ENCODE results near the gene PYY. TPM values are rescaled to one million over a fixed set of nuclear protein-coding genes. Genes with fewer than 3 reads are reported as not detected.
"Not testable (repeated sequence)": the region's sequence is repeated elsewhere in the genome, so short reads cannot be mapped to it uniquely, and the experiment has no call there.

The PYY gene
- total RNA-seq, 2 experiments from 2014 or later: not detected

GRCh38 chr17:43952351-43952723 lies 1.4 kb downstream of the PYY start:
- no peaks in the 10 kb centered on the region for H3K9me3 Mint-ChIP-seq (ENCODE audit: low read depth)
- CTCF ChIA-PET: interaction anchor here (0.9 to 1.4 kb wide), 2 partner anchors 14 to 74 kb away, joined by 3 read pairs; no protein-coding TSS in a partner anchor

GRCh38 chr17:43951750-43952149 lies 2.0 kb downstream of the PYY start:
- Mint-ChIP-seq H3K4me3 (no peak overlapping the region), H3K9me3 (ENCODE audit: low read depth) (no peaks in the 10 kb centered on the region), H3K36me3 (no peaks in the 10 kb centered on the region), H3K27me3 (peaks cover 73% of the 10 kb centered on the region), H3K27ac (no peak overlapping the region), H3K4me1 (peaks cover 7% of the 10 kb centered on the region)
- DNase-seq (no peak), ATAC-seq (no peak)
- CTCF ChIA-PET: interaction anchor here (0.9 to 2.1 kb wide), 3 partner anchors 13 to 73 kb away, joined by 3 to 5 read pairs (median 3); no protein-coding TSS in a partner anchor

More at GRCh38 chr17:43952351-43952723, 1.4 kb downstream of the PYY start:
- H3K27ac Mint-ChIP-seq: no peak overlapping the region
- peaks cover 73% of the 10 kb centered on the region for H3K27me3 Mint-ChIP-seq
- H3K4me3 Mint-ChIP-seq: no peak overlapping the region
- H3K36me3 Mint-ChIP-seq: no peaks in the 10 kb centered on the region
- peaks cover 7% of the 10 kb centered on the region for H3K4me1 Mint-ChIP-seq
- DNase-seq (no peak), ATAC-seq (no peak)

- H3K27me3 Mint-ChIP-seq: peaks cover 66% of the 10 kb centered on the region
- CTCF ChIA-PET: interaction anchor here (1.4 to 2.1 kb wide), 2 partner anchors 48 to 52 kb away, joined by 3 to 5 read pairs; no protein-coding TSS in a partner anchor
- DNase-seq (no peak), ATAC-seq (no peak)
- no peak overlapping the region for H3K4me3 Mint-ChIP-seq
- H3K4me1 Mint-ChIP-seq: peaks cover 11% of the 10 kb centered on the region
- H3K27ac Mint-ChIP-seq: no peak overlapping the region
- H3K9me3 Mint-ChIP-seq (ENCODE audit: low read depth): no peaks in the 10 kb centered on the region
- H3K36me3 Mint-ChIP-seq: no peaks in the 10 kb centered on the region
Observed at GRCh38 chr17:43950554-43950953, 3.2 kb downstream of the PYY start.

DNA sequence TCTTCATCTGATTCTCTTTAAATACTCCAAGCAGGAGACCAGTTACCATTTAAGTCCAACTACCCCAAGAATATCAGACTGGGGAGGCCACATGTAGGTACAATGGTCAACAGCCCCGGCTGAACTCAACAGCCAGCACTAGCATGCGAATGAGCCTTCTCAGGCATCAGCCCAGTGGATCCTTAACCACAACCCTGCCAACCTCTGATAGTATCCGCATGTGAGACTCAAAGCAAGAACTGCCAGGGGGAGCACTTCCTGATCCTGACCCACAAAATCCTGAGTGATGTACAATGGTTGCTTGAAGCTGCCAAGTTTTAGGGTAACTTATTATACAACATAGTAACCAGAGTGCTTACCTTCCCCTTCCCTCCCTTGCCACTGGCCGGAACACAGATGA lies 4.0 kb downstream of the PYY start:
- CTCF ChIA-PET: interaction anchor here (1.4 to 2.1 kb wide), 2 partner anchors 48 to 53 kb away, joined by 3 to 5 read pairs; no protein-coding TSS in a partner anchor
- no peak for ATAC-seq
- Mint-ChIP-seq H3K27ac (no peak overlapping the region), H3K4me1 (peaks cover 13% of the 10 kb centered on the region), H3K27me3 (peaks cover 65% of the 10 kb centered on the region), H3K9me3 (ENCODE audit: low read depth) (no peaks in the 10 kb centered on the region), H3K4me3 (no peak overlapping the region), H3K36me3 (no peaks in the 10 kb centered on the region)
- DNase-seq: no peak

DNA sequence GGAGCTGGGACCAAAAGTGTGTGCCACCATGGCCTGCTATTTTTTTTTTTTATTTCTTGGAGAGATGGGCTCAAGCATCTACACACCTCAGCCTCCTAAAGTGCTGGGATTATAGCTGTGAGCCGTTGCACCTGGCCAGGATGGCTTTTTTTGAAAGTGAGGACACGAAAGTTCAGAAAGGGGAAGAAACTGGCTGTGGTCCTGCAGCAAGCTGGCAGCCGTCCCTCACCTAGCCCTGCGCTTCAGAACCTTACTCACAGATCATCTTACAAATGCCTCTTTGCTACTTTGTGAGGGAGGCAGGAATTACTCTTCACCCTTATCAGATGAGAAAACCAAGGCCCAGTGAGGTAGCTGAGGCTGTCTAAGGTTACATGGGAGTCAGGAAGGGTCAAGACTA lies 7.0 kb downstream of the PYY start:
- CTCF ChIA-PET: interaction anchor here (0.8 to 4.6 kb wide), 7 partner anchors 9 to 404 kb away, joined by 3 to 22 read pairs (median 4); no protein-coding TSS in a partner anchor
- ATAC-seq: no peak
- no peaks in the 10 kb centered on the region for H3K9me3 Mint-ChIP-seq (ENCODE audit: low read depth)

DNA sequence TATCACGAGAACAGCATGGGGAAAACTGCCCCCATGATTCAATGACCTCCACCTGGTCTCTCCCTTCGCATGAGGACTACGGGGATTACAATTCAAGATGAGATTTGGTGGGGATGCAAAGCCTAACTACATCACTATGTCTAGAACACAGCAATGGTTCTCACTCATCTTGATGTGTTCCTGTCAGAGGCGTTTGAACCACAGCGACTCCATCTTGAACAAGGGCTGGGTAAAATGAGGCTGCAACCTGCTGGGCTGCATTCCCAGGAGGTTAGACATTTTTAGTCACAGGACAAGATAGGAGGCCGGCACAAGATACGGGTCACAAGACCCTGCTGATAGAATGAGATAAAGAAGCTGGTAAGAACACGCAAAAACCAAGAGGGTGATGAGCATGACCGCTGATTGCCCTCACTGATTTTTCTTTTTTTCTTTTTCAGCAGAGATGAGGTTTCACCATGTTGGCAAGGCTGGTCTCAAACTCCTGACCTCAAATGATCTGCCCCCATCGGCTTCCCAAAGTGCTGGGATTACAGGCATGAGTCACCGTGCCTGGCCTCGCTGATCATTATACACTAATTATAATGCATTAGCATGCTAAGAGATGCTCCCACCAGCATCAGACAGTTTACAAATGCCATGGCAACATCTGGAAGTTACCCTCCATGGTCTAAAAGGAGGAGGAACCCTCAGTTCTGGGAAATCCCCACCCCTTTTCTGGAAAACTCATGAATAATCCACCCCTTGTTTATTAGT lies 8.5 kb downstream of the PYY start:
- Mint-ChIP-seq H3K36me3 (no peaks in the 10 kb centered on the region), H3K27me3 (peaks cover 26% of the 10 kb centered on the region), H3K4me3 (no peak overlapping the region), H3K4me1 (peaks cover 14% of the 10 kb centered on the region), H3K9me3 (ENCODE audit: low read depth) (no peaks in the 10 kb centered on the region), H3K27ac (no peak overlapping the region)
- CTCF ChIA-PET: interaction anchor here (1.0 to 4.6 kb wide), 17 partner anchors 17 to 406 kb away, joined by 3 to 67 read pairs (median 10); partner anchors contain the start of gene LSM12
- ATAC-seq (no peak), DNase-seq (no peak)

More for the DNA sequence above, 7.0 kb downstream of the PYY start:
- peaks cover 38% of the 10 kb centered on the region for H3K27me3 Mint-ChIP-seq
- peaks cover 14% of the 10 kb centered on the region for H3K4me1 Mint-ChIP-seq
- H3K4me3 Mint-ChIP-seq: no peak overlapping the region
- H3K36me3 Mint-ChIP-seq: no peaks in the 10 kb centered on the region
- no peak overlapping the region for H3K27ac Mint-ChIP-seq
- no peak for DNase-seq

DNA sequence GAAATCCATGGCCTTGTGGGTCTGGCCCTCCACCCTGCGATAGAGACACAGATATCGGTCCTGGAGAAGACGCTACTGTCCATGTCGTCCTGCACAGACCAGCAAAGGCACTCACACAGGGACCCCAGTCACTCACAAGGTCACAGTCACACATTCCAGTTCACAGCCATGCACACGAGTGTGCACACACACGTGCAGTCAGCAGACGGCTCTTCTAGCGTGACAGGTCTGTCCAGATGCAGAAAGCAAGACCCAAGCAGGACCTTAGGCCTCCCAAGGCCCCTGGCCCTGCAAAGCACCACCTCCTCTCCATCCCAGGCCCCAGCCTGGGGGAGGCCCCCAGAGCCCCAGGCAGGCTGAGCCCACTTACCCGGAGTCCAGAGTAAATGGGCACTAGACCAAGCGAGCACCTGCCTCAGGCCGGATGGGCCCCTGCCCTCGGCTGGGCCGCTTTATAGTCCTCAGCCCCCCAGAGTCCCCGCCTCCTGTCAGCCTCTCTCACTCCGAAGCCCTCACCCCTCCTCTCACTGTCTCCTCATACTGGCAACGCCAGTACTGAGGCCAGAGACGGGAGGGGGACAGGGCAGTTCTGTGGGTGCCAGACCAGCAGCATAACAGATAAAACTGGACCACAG lies 11.6 kb downstream of the PYY start, which contains the start of gene PPY:
TSS of gene PPY (minus strand) at position 426 of the 635 bp plus-strand sequence. CDS start 822 bp downstream, outside the sequence.
- Mint-ChIP-seq H3K9me3 (ENCODE audit: low read depth) (no peaks in the 10 kb centered on the region), H3K4me3 (no peak within 1 kb of the TSS), H3K36me3 (no peaks in the 10 kb centered on the region), H3K27me3 (peaks cover 25% of the 10 kb centered on the region), H3K4me1 (peaks cover 16% of the 10 kb centered on the region), H3K27ac (no peak within 1 kb of the TSS)
- DNase-seq (no peak), ATAC-seq (no peak)
- CTCF ChIA-PET: interaction anchor here (0.9 to 4.6 kb wide), 10 partner anchors 15 to 176 kb away, joined by 3 to 67 read pairs (median 15); no protein-coding TSS in a partner anchor

DNA sequence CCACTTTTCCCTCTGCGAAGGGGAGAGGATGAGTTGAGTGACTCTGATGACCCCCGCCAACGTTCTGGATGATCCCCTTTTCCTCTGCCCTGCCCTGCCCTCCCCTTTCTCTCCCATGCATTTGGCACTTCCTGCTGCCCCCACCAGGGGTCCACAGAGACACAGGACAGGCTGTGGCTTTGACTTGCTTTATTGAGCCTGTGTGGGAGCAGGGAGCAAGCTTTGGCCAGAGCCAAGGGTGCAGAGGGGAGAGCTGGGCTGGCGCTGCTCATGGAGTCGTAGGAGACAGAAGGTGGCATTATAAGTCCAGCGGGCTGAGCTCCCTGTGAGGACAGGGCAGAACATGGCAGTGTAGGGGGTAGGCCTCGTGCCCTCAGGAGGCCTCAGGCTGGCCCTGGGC lies 13.1 kb downstream of the PYY start:
- Mint-ChIP-seq H3K27me3 (peaks cover 29% of the 10 kb centered on the region), H3K4me3 (no peak overlapping the region), H3K36me3 (no peaks in the 10 kb centered on the region), H3K9me3 (ENCODE audit: low read depth) (no peaks in the 10 kb centered on the region), H3K4me1 (peaks cover 12% of the 10 kb centered on the region), H3K27ac (no peak overlapping the region)
- CTCF ChIA-PET: interaction anchor here (1.3 to 1.5 kb wide), 2 partner anchors 30 to 162 kb away, joined by 3 read pairs; no protein-coding TSS in a partner anchor
- ATAC-seq (no peak), DNase-seq (no peak)

- CTCF ChIA-PET: interaction anchor here (1.2 to 1.5 kb wide), 3 partner anchors 29 to 162 kb away, joined by 3 read pairs; no protein-coding TSS in a partner anchor
- H3K4me1 Mint-ChIP-seq: peaks cover 11% of the 10 kb centered on the region
- no peaks in the 10 kb centered on the region for H3K36me3 Mint-ChIP-seq
- H3K27ac Mint-ChIP-seq: no peak overlapping the region
- ATAC-seq (no peak), DNase-seq (no peak)
- H3K27me3 Mint-ChIP-seq: peaks cover 26% of the 10 kb centered on the region
- H3K9me3 Mint-ChIP-seq (ENCODE audit: low read depth): no peaks in the 10 kb centered on the region
- H3K4me3 Mint-ChIP-seq: no peak overlapping the region
Observed at GRCh38 chr17:43939886-43940285, 13.9 kb downstream of the PYY start.

- H3K4me3 Mint-ChIP-seq; H3K9me3 Mint-ChIP-seq (ENCODE audit: low read depth); H3K4me1 Mint-ChIP-seq; H3K27ac Mint-ChIP-seq; H3K36me3 Mint-ChIP-seq; DNase-seq; ATAC-seq: not testable (repeated sequence)
- H3K27me3 Mint-ChIP-seq: peaks cover 25% of the 10 kb centered on the region
- CTCF ChIA-PET: interaction anchor here (1.2 to 1.7 kb wide), 5 partner anchors 12 to 161 kb away, joined by 3 read pairs; no protein-coding TSS in a partner anchor
Observed at GRCh38 chr17:43939452-43939851, 14.3 kb downstream of the PYY start.

- Mint-ChIP-seq H3K27ac (no peak overlapping the region), H3K9me3 (ENCODE audit: low read depth) (no peaks in the 10 kb centered on the region), H3K36me3 (no peaks in the 10 kb centered on the region), H3K27me3 (peaks cover 25% of the 10 kb centered on the region), H3K4me3 (no peak overlapping the region), H3K4me1 (peaks cover 6% of the 10 kb centered on the region)
- no peak for DNase-seq
- no peak for ATAC-seq
- CTCF ChIA-PET: interaction anchor here (0.6 to 2.7 kb wide), 8 partner anchors 8 to 103 kb away, joined by 3 to 8 read pairs (median 4); no protein-coding TSS in a partner anchor
Observed at GRCh38 chr17:43938838-43939182, 14.9 kb downstream of the PYY start.

DNA sequence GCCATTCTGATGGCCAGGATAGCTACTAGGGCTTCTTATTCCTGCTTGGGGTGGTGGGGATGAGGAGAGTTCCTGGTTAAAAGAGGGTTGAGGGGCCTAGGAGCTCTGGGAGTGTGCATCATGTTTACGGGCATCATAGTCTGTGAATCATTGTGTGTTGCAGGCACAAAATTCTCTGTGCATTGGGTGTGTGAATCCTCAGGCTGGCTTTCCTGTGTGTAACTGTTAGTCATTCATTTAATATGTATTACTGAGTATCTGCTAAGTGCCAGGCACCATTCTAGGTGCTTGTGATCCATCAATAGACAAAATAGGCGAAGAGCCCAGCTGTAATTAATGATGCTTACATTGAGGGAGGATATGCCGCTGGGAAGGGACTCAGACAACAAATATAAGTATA lies 17.3 kb downstream of the PYY start:
- Mint-ChIP-seq H3K4me3 (no peak overlapping the region), H3K27me3 (peaks cover 25% of the 10 kb centered on the region), H3K27ac (no peak overlapping the region), H3K36me3 (no peaks in the 10 kb centered on the region), H3K9me3 (ENCODE audit: low read depth) (no peaks in the 10 kb centered on the region), H3K4me1 (peaks cover 6% of the 10 kb centered on the region)
- no peak for ATAC-seq
- DNase-seq: no peak
- CTCF ChIA-PET: interaction anchor here (1.2 to 2.7 kb wide), 3 partner anchors 8 to 26 kb away, joined by 5 to 8 read pairs (median 6); no protein-coding TSS in a partner anchor

DNA sequence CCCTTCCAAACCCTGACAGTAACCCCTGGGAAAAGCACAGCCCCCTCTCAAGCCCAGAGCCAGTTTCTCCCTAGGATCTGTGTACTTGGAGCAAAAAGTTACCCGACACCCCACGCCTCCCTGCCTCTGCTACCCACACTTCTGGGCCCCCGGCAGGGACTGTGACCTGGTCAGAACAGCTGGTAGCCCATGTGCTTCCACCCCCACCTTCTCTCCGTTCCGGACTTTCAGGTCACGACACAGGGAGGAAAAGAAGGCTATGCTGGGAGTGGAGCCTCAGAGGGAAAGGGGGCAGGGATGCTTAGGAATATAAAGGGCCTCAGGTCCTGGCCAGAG lies 17.8 kb downstream of the PYY start:
- Mint-ChIP-seq H3K9me3 (ENCODE audit: low read depth) (no peaks in the 10 kb centered on the region), H3K27ac (no peak overlapping the region), H3K36me3 (no peaks in the 10 kb centered on the region), H3K27me3 (peaks cover 25% of the 10 kb centered on the region), H3K4me3 (no peak overlapping the region), H3K4me1 (peaks cover 6% of the 10 kb centered on the region)
- CTCF ChIA-PET: interaction anchor here (1.5 to 2.3 kb wide), 2 partner anchors 8 to 26 kb away, joined by 6 read pairs; no protein-coding TSS in a partner anchor
- DNase-seq: no peak
- no peak for ATAC-seq

Measured in activated CD8-positive, alpha-beta memory T cell treated with anti-CD3 and anti-CD28 coated beads, Interleukin-2, amount 10 ng/mL, durations not matched to agents 7 days and 5 days (primary cell).